DOHH2 (cell line): Measurements from ENCODE around the gene ARHGAP27.
"Not testable (repeated sequence)": the region's sequence is repeated elsewhere in the genome, so short reads cannot be mapped to it uniquely, and the experiment has no call there.

Experiments used
- H3F3A ChIP-seq: fragments of 200-600 bp; sonication (generic), shearing (Covaris generic); 2 replicates; pipeline ENCODE4 v1.6.0; 2016; ENCODE audit warnings: antibody characterized with exemption, mild to moderate bottlenecking; ENCODE audit not compliant: control insufficient read depth, insufficient read depth
- H3K27ac ChIP-seq: fragments of 200-600 bp; sonication (generic); 2 replicates; pipeline ENCODE4 v1.5.1; 2014; ENCODE audit warnings: low read depth, mild to moderate bottlenecking, low read length, moderate library complexity
- H3K27me3 ChIP-seq: fragments of 200-600 bp; sonication (generic); 2 replicates; pipeline ENCODE4 v1.6.1; 2014; ENCODE audit warnings: mild to moderate bottlenecking, low read length, mixed read lengths; ENCODE audit not compliant: control insufficient read depth
- H3K36me3 ChIP-seq: fragments of 200-600 bp; sonication (generic); 2 replicates; pipeline ENCODE4 v1.6.1; 2014; ENCODE audit warnings: mild to moderate bottlenecking, low read length, moderate library complexity, mixed read lengths; ENCODE audit not compliant: control insufficient read depth
- H3K4me1 ChIP-seq: fragments of 200-600 bp; sonication (generic); 2 replicates; pipeline ENCODE4 v1.6.1; 2014; ENCODE audit warnings: mild to moderate bottlenecking, low read length, mixed read lengths; ENCODE audit not compliant: control insufficient read depth
- H3K4me2 ChIP-seq: fragments of 200-600 bp; sonication (generic); 2 replicates; pipeline ENCODE4 v1.6.0; 2014; ENCODE audit warnings: mild to moderate bottlenecking, low read length, moderate library complexity
- H3K4me3 ChIP-seq: fragments of 200-600 bp; sonication (generic); 2 replicates; pipeline ENCODE4 v1.5.1; 2014; ENCODE audit warnings: mild to moderate bottlenecking, low read length, mixed read lengths
- H3K79me2 ChIP-seq: fragments of 200-600 bp; sonication (generic); 2 replicates; pipeline ENCODE4 v1.6.1; 2014; ENCODE audit warnings: mild to moderate bottlenecking, low read length, mixed read lengths; ENCODE audit not compliant: control insufficient read depth
- H3K9me2 ChIP-seq: fragments of 200-600 bp; sonication (generic); replicated peaks from 2 replicates; pipeline ENCODE4 v1.6.1; 2014; ENCODE audit warnings: mild to moderate bottlenecking, low read length, mixed read lengths; ENCODE audit not compliant: control insufficient read depth
- H3K9me3 ChIP-seq: fragments of 200-600 bp; sonication (generic); 2 replicates; pipeline ENCODE4 v1.6.1; 2014; ENCODE audit warnings: antibody characterized with exemption, low read length, mixed read lengths; ENCODE audit not compliant: control insufficient read depth, insufficient read depth
- H4K20me1 ChIP-seq: fragments of 200-600 bp; sonication (generic); 2 replicates; pipeline ENCODE4 v1.6.0; 2014; ENCODE audit warnings: low read depth, mild to moderate bottlenecking, antibody characterized with exemption, low read length, moderate library complexity; ENCODE audit not compliant: control insufficient read depth, insufficient read depth

The ARHGAP27 gene

DNA sequence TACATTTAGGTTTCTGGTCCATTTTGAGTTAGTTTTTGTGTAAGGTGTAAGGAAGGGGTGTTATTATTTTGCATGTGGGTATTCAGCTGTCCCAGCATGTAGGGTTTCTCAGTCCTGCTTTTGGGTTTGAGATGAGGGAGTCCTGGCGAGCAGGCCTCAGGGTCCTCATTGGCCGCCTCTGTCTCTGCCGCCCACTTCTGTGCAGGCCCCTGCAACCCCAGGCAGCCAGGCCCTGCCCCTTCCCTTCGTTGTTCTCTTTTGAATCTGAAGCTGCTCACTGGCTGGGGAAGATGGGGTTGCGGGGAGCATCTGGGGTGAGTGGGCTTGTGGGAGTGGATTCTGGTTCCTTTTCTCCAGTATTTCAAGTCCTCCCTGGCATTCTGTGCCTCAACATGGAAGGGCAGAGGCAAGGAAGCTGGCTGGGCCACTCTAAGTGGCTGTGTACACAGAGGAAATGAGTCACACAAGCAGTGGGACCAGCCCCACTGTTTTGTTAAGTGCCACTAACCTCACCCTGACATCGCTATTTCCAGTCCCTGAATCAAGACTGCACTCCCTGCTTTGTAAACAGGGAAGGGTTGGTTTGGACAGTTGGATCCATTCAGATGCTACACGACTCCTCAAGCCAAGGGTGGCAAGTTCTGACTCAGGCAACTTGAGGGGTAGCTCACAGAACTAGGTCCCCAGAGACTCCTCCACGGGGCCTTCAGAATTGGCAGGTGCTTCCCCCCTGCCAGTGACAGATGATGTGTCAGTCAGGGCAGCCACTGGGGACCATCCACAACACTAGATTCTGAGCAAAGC is 29.1 kb upstream of the ARHGAP27 start:
- not testable (repeated sequence) for H3K79me2 ChIP-seq, H3K36me3 ChIP-seq, H3F3A ChIP-seq, H3K27me3 ChIP-seq, H4K20me1 ChIP-seq, H3K9me2 ChIP-seq, H3K9me3 ChIP-seq
- Histone ChIP-seq H3K4me3 (peak overlapping the region; percentile 41), H3K4me1 (peaks cover 29% of the 10 kb centered on the region), H3K4me2 (peak overlapping the region; percentile 69), H3K27ac (peak overlapping the region; percentile 63)

DNA sequence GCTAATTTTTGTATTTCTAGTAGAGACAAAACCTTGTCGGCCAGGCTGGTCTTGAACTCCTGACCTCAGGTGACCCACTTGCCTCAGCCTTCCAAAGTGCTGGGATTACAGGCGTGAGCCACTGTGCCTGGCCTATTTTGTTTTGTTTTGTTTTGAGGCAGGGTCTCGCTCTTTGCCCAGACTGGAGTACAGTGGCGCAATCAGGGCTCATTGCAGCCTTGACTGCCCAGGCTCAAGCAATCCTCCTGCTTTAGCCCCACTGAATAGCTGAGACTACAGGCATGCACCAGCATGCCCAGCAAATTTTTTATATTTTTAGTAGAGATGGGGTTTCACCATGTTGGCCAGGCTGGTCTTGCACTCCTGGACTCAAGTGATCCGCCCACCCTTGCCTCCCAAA is 27.8 kb upstream of the ARHGAP27 start:
- H3K4me3 ChIP-seq, H3K9me3 ChIP-seq, H3K27ac ChIP-seq, H3K27me3 ChIP-seq, H3K79me2 ChIP-seq, H3F3A ChIP-seq, H3K4me2 ChIP-seq, H3K9me2 ChIP-seq, H3K36me3 ChIP-seq, H4K20me1 ChIP-seq: not testable (repeated sequence)
- peaks cover 29% of the 10 kb centered on the region for H3K4me1 ChIP-seq

DNA sequence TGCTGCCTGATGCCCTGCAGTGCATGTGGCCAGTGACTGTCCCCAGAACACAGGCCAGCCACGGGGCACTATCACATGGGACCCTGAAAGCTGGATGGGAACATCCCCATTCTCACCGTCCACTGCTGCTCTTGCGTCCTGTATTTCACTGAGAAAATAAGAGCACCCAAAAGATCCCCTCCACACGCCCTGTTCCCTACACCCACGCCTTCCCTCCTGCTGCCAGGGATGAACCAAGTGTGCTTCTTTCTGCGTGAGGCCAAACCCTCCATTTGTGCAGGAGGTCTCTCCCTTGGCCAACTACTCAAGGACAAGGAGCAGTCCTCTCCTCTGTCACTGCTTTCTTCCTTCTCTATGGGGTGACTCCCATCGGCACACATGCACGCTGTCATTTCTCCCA is 21.7 kb upstream of the ARHGAP27 start:
- H3K9me2 ChIP-seq, H3K4me2 ChIP-seq, H3F3A ChIP-seq, H4K20me1 ChIP-seq, H3K4me3 ChIP-seq, H3K36me3 ChIP-seq, H3K27ac ChIP-seq, H3K9me3 ChIP-seq, H3K27me3 ChIP-seq, H3K79me2 ChIP-seq: not testable (repeated sequence)
- peaks cover 28% of the 10 kb centered on the region for H3K4me1 ChIP-seq

DNA sequence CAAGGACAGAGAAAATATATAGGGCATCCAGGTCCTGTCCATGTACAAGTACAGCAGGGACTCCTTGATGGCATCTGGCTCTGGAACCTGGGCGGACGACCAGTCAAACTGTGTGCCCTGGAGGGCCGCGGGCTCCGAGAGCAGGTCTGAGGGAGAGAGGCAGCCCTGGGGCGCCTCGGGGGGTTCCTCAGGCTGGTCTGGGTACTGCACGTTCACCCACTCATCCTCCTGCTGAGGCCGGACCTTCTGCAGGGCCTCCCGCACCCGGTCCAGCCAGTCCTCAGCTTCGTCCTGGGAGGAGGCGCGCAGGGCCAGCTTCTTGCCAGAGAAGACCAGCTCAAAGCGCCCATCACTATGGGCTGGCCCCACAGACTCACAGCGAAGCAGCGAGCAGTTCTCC is 21.1 kb upstream of the ARHGAP27 start:
- H3K36me3 ChIP-seq, H3K27ac ChIP-seq, H3K4me2 ChIP-seq: not testable (repeated sequence)

DNA sequence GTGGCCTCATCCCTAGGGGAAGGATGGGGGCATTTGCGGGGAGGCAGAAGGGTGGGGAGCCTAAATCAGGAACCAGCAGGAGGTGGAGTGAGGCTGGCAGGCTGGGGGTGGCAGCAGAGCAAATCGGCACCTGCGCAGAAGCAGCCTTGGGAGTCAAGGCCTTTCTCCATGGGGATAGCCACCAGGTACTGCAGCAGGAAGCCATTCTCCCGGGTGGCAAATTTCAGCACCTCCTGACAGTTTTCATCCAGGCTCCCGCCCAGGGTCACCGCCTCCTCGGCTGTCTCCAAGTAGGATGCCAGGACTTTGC is 20.5 kb upstream of the ARHGAP27 start:
- H3F3A ChIP-seq, H3K9me2 ChIP-seq, H3K9me3 ChIP-seq, H3K36me3 ChIP-seq, H3K27me3 ChIP-seq, H3K79me2 ChIP-seq, H4K20me1 ChIP-seq: not testable (repeated sequence)
- H3K27ac ChIP-seq, result peak overlapping the region; percentile 59
- H3K4me1 ChIP-seq, result peaks cover 28% of the 10 kb centered on the region
- H3K4me2 ChIP-seq, result peak overlapping the region; percentile 64
- peak overlapping the region; percentile 55 for H3K4me3 ChIP-seq

More for the DNA sequence above, 21.1 kb upstream of the ARHGAP27 start:
- not testable (repeated sequence) for H3K9me3 ChIP-seq, H4K20me1 ChIP-seq, H3K79me2 ChIP-seq, H3K9me2 ChIP-seq, H3K27me3 ChIP-seq, H3F3A ChIP-seq, H3K4me3 ChIP-seq
- peaks cover 28% of the 10 kb centered on the region for H3K4me1 ChIP-seq

DNA sequence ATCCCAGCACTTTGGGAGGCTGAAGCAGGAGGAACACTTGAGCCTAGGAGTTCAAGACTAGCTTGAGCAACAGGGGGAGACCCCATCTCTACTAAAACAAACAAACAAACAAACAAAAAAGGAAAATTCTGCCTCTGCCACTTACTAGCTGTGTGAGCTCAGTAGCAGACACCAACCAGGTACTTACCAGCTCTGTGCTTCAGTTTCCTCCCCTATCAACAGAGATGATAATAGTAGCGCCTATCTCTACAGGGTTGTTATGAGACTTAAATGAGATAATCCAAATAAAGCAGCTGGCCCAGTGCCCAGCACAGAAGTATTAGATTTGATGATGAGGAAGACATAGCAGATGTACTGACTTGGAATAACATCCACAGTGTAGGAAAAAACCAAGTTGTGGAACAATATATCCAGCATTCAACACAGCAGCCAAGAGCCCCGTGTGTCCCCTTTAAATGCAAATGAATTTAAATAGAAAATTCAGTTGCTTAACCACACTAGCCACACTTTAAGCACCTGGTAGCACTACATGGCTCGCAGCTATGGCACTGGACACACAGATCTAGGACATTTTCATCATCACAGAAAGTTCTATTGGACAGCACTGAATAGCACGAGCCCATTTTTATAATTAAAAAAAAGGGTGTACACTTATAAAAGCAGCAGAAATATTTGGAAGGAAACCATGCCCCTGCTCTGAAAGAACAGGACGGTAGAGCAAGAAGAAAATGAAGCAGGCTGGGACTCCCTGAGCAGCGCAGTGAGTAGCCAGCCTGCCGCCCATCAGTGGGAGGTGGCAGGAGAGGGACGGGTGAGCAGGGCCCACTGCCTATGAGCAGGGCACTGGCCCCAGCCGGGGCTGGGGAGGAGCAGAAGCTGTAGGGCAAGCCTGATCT is 19.9 kb upstream of the ARHGAP27 start:
- H4K20me1 ChIP-seq, result not testable (repeated sequence)
- H3K27ac ChIP-seq, result peak overlapping the region; percentile 59

DNA sequence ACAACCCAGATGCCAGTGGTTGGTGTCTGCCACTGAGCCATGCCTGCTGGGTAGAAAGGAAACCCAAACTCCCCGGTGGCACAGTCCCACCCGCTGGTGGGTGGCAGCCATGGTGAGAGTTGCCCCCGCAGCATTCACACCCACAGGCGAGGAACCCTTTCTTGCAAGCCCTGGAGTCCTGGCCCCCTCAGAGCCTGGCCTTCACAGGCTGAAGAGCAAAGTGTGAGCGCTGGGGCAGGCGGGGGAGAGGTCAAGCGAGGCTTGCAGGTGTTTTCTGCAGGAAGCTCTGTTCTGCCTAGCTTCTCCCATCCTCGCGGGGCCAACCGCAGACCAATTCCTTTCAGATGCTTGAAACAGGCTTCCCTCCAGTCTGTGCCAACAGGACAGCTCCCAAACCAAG is 19.0 kb upstream of the ARHGAP27 start:
- peak overlapping the region; percentile 66 for H3K4me2 ChIP-seq
- H3K9me2 ChIP-seq, H3K9me3 ChIP-seq, H4K20me1 ChIP-seq, H3F3A ChIP-seq, H3K36me3 ChIP-seq, H3K79me2 ChIP-seq, H3K27me3 ChIP-seq: not testable (repeated sequence)
- H3K4me1 ChIP-seq, result peaks cover 28% of the 10 kb centered on the region
- peak overlapping the region; percentile 42 for H3K27ac ChIP-seq
- H3K4me3 ChIP-seq, result peak overlapping the region; percentile 35

More for the DNA sequence above, 19.9 kb upstream of the ARHGAP27 start:
- H3K4me3 ChIP-seq, result peak overlapping the region; percentile 55
- H3F3A ChIP-seq, H3K36me3 ChIP-seq, H3K79me2 ChIP-seq, H3K27me3 ChIP-seq, H3K9me3 ChIP-seq, H3K9me2 ChIP-seq: not testable (repeated sequence)
- H3K4me1 ChIP-seq, result peaks cover 28% of the 10 kb centered on the region
- H3K4me2 ChIP-seq, result peak overlapping the region; percentile 66
